Spleen (tissue), 11 donors: ENCODE results near the gene CFHR2. TPM values are rescaled to one million over a fixed set of nuclear protein-coding genes. Genes with fewer than 3 reads are reported as not detected.
"Not testable (repeated sequence)": the region's sequence is repeated elsewhere in the genome, so short reads cannot be mapped to it uniquely, and the experiment has no call there.

Experiments used
- DNase-seq: peaks from one replicate; pipeline ENCODE4 v3.0.0-alpha.2; 2020
- H3K27ac ChIP-seq, 8 donors: fragments of 200-600 bp; sonication (generic) in 7 of 8; 1 replicate in 4 of 8; 2 replicates in 4 of 8; pipeline versions ENCODE4 v1.5.0 to v1.8.0; 2016 to 2021; ENCODE audit warnings: inconsistent platforms in 4 of 8, mild to moderate bottlenecking in 4 of 8, moderate library complexity in 1 of 8
- H3K27me3 ChIP-seq, 7 donors: fragments of 200-600 bp; sonication (generic) in 6 of 7; replicated peaks in 1 of 7; 1 replicate in 4 of 7; 2 replicates in 3 of 7; pipeline versions ENCODE4 v1.5.0 to v1.8.0; 2016 to 2021; ENCODE audit warnings: inconsistent platforms in 3 of 7, mild to moderate bottlenecking in 1 of 7
- H3K36me3 ChIP-seq, 6 donors: fragments of 200-600 bp; sonication (generic) in 5 of 6; 1 replicate in 4 of 6; 2 replicates in 2 of 6; pipeline versions ENCODE4 v1.5.0 to v1.8.0; 2016 to 2021; ENCODE audit warnings: inconsistent platforms in 2 of 6
- H3K4me1 ChIP-seq, 6 donors: fragments of 200-600 bp; sonication (generic) in 5 of 6; 1 replicate in 3 of 6; 2 replicates in 3 of 6; pipeline versions ENCODE4 v1.5.0 to v1.8.0; 2016 to 2021; ENCODE audit warnings: inconsistent platforms in 3 of 6
- H3K4me3 ChIP-seq, 8 donors: fragments of 200-600 bp; sonication (generic) in 7 of 8; 1 replicate in 4 of 8; 2 replicates in 4 of 8; pipeline versions ENCODE4 v1.5.0 to v1.8.0; 2016 to 2021; ENCODE audit warnings: inconsistent platforms in 4 of 8, mild to moderate bottlenecking in 4 of 8, moderate library complexity in 2 of 8
- H3K9me3 ChIP-seq, 8 donors: fragments of 200-600 bp; sonication (generic) in 7 of 8; 1 replicate in 4 of 8; 2 replicates in 4 of 8; pipeline versions ENCODE4 v1.5.0 to v1.8.0; 2016 to 2021; ENCODE audit warnings: inconsistent platforms in 4 of 8
- CTCF ChIP-seq, 11 experiments: fragments of 200-600 bp in 7 of 11; fragments of 450-650 bp in 4 of 11; sonication (generic) in 4 of 11; IDR thresholded peaks in 8 of 11; conservative IDR thresholded peaks in 3 of 11; 1 replicate in 7 of 11; 2 replicates in 4 of 11; pipeline versions ENCODE4 v1.4.0 to v1.8.0; 2016 to 2021; ENCODE audit warnings: antibody characterized with exemption in 11 of 11, inconsistent platforms in 4 of 11, mild to moderate bottlenecking in 1 of 11
- POLR2A ChIP-seq, 3 donors: fragments of 450-650 bp; IDR thresholded peaks; one replicate each; pipeline ENCODE4 v1.5.1; 2017; ENCODE audit warnings: antibody characterized with exemption in 3 of 3, mild to moderate bottlenecking in 1 of 3
- POLR2AphosphoS5 ChIP-seq, 3 donors: sonication (generic); formaldehyde crosslinking; IDR thresholded peaks; one replicate each; pipeline ENCODE4 v1.5.1; 2017; ENCODE audit warnings: antibody characterized with exemption in 3 of 3
- WGBS, 5 donors: extraction: QIAGEN DNeasy Blood & Tissue Kit in 3 of 5; methylation state at CpG; one replicate each; pipeline versions ENCODE4 v1.1.5 to v1.1.7; 2013 to 2018; 5-methylcytosine and 5-hydroxymethylcytosine counted together
- intact Hi-C: fragments of 100-400 bp; cut with DNase I; formaldehyde crosslinking; loops from one replicate; pipeline ENCODE4 v1.15.0; 2023; ENCODE audit warnings: low total_unique reads
- polyA plus RNA-seq, 3 donors: library from polyadenylated mRNA; stranded (reverse); fragments of 200-250 nt; gene quantifications; one replicate each; pipeline ENCODE4 v1.2.1, GENCODE V29; 2013
- total RNA-seq, 7 donors: library from RNA; depleted of rRNA in 3 of 7; stranded (reverse); fragments of >200 nt in 3 of 7; fragmentation: NEBNext Ultra II Directional in 4 of 7; extraction: Animal tissue kit (Norgen Biotek cat#: 25700) in 4 of 7; gene quantifications; one replicate each; pipeline versions ENCODE4 v1.1.0 to v1.2.1, GENCODE V29; 2016 to 2021
- donor health status: healthy with polysubstance abuse.
- donor health status: DM: no; HTN: no; CAD: no; lungs with moderate emphysema.
- donor health status: DM: no; HTN: no; CAD: no.
- donor health status: Bipolar disorder and iron deficiency.
- donor health status: healthy.
- donor health status: DM: no; HTN: no; CAD: no.
- donor health status: DM: yes; HTN: yes; CAD: no.

The CFHR2 gene
- total and polyA plus RNA-seq, 10 donors: not detected

GRCh38 chr1:196970182-196970581 lies 26.6 kb downstream of the CFHR2 start:
- H3K9me3 ChIP-seq: no peaks in the 10 kb centered on the region
- intact Hi-C loops: no loop called here
- no peak for DNase-seq
- no peak overlapping the region for H3K27ac ChIP-seq
- WGBS, 5 donors: 82 to 90% (median 86%) methylated on average over 1 of the region's 1 CpG
- TF ChIP-seq POLR2AphosphoS5 (IDR thresholded peaks at IDR 0.05) (no peak), CTCF (IDR thresholded peaks at IDR 0.05 in 8 of 11, conservative IDR thresholded peaks at IDR 0.05 in 3 of 11) (no peak), POLR2A (IDR thresholded peaks at IDR 0.05) (no peak)
- H3K4me3 ChIP-seq: no peak overlapping the region
- no peaks in the 10 kb centered on the region for H3K27me3 ChIP-seq
- no peaks in the 10 kb centered on the region for H3K36me3 ChIP-seq
- no peaks in the 10 kb centered on the region for H3K4me1 ChIP-seq

- H3K9me3 ChIP-seq: no peaks in the 10 kb centered on the region
Observed at GRCh38 chr1:196976278-196976677, 32.7 kb downstream of the CFHR2 start.

GRCh38 chr1:196977278-196977677 lies 33.7 kb downstream of the CFHR2 start, which contains the start of gene CFHR5:
TSS of gene CFHR5 (plus strand) at chr1:196977556. CDS start at chr1:196977665, 109 bp downstream.
- no peaks in the 10 kb centered on the region for H3K36me3 ChIP-seq
- H3K9me3 ChIP-seq: no peaks in the 10 kb centered on the region
- TF ChIP-seq POLR2AphosphoS5 (IDR thresholded peaks at IDR 0.05) (no peak), POLR2A (IDR thresholded peaks at IDR 0.05) (no peak), CTCF (IDR thresholded peaks at IDR 0.05 in 8 of 11, conservative IDR thresholded peaks at IDR 0.05 in 3 of 11) (no peak)
- 45 to 69% (median 58%) methylated on average over 5 of the region's 5 CpGs for WGBS, 5 donors
- no peak within 1 kb of the TSS for H3K27ac ChIP-seq
- no peak for DNase-seq
- H3K4me1 ChIP-seq: no peaks in the 10 kb centered on the region
- intact Hi-C loops: no loop called here
- no peak within 1 kb of the TSS for H3K4me3 ChIP-seq
- no peaks in the 10 kb centered on the region for H3K27me3 ChIP-seq

More at GRCh38 chr1:196976278-196976677, 32.7 kb downstream of the CFHR2 start:
- DNase-seq: no peak
- H3K4me3 ChIP-seq: no peak overlapping the region
- no peaks in the 10 kb centered on the region for H3K4me1 ChIP-seq
- no peaks in the 10 kb centered on the region for H3K36me3 ChIP-seq
- no peak overlapping the region for H3K27ac ChIP-seq
- WGBS, 5 donors: 79 to 90% (median 82%) methylated on average over 4 of the region's 4 CpGs
- H3K27me3 ChIP-seq: no peaks in the 10 kb centered on the region
- intact Hi-C loops: no loop called here
- TF ChIP-seq CTCF (IDR thresholded peaks at IDR 0.05 in 8 of 11, conservative IDR thresholded peaks at IDR 0.05 in 3 of 11): no peak
- TF ChIP-seq POLR2AphosphoS5 (IDR thresholded peaks at IDR 0.05): no peak
- no peak for TF ChIP-seq POLR2A (IDR thresholded peaks at IDR 0.05)

- TF ChIP-seq CTCF (IDR thresholded peaks at IDR 0.05 in 8 of 11, conservative IDR thresholded peaks at IDR 0.05 in 3 of 11): no peak
- TF ChIP-seq POLR2A (IDR thresholded peaks at IDR 0.05): no peak
- H3K4me3 ChIP-seq: no peak overlapping the region
- no peaks in the 10 kb centered on the region for H3K36me3 ChIP-seq
- no peak for DNase-seq
- no peaks in the 10 kb centered on the region for H3K9me3 ChIP-seq
- H3K27me3 ChIP-seq: no peaks in the 10 kb centered on the region
- H3K27ac ChIP-seq: no peak overlapping the region
- 75 to 90% (median 83%) methylated on average over 1 of the region's 1 CpG for WGBS, 5 donors
- intact Hi-C loops: no loop called here
- H3K4me1 ChIP-seq: no peaks in the 10 kb centered on the region
Observed at GRCh38 chr1:196980859-196981258, 37.3 kb downstream of the CFHR2 start.

GRCh38 chr1:196982247-196982646 lies 38.7 kb downstream of the CFHR2 start:
- intact Hi-C loops, DNase-seq, H3K36me3 ChIP-seq, H3K9me3 ChIP-seq, H3K4me1 ChIP-seq, H3K27me3 ChIP-seq, H3K27ac ChIP-seq, H3K4me3 ChIP-seq: not testable (repeated sequence)
- 91 to 97% (median 95%) methylated on average over 7 of the region's 7 CpGs for WGBS, 5 donors

- H3K27ac ChIP-seq, DNase-seq, H3K27me3 ChIP-seq, H3K4me3 ChIP-seq, H3K36me3 ChIP-seq, intact Hi-C loops, H3K9me3 ChIP-seq, H3K4me1 ChIP-seq: not testable (repeated sequence)
- WGBS, 5 donors: 66 to 77% (median 70%) methylated on average over 11 of the region's 11 CpGs
Observed at GRCh38 chr1:196991919-196992651, 48.5 kb downstream of the CFHR2 start.
